Bone marrow (tissue), 2 donors: Measurements from ENCODE around the gene POLRMT.
"Not testable (repeated sequence)": the region's sequence is repeated elsewhere in the genome, so short reads cannot be mapped to it uniquely, and the experiment has no call there.

Experiments used
- DNase-seq, 2 donors: peaks; one replicate each; lab custom pipeline; 2025; lab: John Stamatoyannopoulos, UW

Gene POLRMT

DNA sequence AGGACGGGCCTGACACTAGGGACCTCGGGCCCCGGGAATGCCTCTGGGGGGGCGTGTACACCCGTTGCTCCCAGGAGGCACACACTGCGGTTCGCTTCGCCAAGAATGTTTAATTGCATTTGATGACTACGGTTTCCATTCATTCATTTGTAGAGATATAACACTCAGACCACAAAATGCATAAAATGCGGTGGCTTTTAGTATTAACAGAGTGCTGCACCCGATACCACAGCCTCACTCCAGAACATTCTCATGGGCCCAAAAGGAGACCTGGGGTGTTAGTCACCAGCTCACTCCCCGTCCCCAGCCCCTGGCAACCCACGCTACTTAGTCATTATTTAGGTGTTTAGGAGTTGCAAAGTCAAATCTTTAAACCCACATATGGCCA is 21.9 kb downstream of the POLRMT start:
- no peak for DNase-seq

DNA sequence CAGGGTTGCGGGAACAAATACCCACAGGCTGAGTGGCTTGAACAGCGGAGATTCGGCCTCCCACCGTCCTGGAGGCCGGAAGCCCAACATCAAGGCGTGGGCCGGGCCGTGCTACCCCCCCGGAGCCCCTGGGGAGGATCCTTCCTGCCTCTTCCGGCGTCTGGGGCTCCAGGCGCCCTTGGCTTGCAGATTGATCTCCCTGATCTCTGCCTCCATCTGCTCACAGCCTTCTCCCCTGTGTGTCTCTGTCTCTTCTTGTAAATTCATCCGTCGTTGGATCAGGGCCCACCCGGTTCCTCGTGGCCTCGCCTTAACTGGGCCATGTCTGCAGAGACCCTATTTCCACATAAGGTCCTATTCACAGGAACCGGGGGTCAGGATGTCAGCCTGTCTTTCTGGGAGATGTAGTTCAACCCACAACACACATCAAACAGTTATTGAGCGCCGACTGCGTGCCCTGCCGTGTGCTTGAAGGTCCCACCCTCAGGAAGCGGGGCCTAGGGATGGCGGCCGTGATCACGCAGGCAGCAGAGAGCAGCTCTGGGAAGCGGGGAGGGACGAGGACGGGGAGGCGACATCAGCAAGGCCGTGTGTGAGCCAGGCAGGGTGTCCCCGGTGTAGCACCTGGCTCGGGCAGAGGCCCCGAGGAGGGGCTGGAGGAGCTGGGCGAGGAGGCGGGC is 22.4 kb downstream of the POLRMT start:
- DNase-seq: peak in 1 of 2 donors; percentile 36

DNA sequence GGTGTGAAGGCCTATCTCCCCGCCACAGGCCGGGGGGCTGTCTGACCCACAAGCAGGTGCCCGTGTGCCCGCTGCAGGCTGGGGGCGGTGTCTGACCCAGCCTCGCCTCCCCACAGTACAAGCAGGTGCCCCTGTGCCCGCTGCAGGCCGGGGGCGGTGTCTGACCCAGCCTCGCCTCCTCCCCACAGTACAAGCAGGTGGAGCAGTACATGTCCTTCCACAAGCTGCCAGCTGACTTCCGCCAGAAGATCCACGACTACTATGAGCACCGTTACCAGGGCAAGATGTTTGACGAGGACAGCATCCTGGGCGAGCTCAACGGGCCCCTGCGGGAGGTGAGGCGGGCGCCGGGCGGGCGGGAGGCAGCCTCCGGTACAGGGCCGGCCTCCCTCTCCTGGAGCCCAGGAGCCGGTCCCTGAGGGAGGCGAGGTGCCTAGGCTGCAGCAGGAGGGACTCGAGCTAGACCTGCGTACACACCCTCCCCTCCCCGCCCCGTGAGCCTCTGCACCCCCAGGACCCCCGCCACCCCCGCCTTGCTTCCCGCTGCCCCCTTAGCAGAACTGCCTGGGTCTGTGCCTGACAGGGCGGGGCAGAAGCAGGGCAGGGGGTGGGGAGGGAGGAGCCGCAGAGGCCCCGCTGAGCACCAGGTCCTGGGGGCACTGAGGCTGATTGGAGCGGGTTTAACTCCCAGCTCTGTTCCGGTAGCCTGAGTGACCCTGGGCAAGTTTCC is 23.1 kb downstream of the POLRMT start:
- DNase-seq: no peak

DNA sequence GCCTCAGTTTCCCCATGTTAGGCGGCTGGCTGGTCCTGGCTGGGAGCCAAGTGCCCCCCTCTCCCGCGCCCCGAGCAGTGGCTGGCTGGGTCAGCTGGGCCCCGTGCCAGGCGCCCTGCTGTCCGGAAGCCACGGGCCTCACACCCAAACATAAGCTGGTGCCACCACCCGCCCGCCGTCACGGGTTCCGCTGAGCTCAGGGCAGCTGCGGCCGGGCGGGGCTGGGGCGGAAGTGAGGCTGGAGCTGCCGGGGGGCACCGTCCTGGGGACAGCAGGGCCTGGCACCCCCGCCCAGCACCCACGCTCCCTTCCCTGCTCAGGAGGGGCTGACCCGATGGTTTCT is 24.4 kb downstream of the POLRMT start:
- DNase-seq: no peak

DNA sequence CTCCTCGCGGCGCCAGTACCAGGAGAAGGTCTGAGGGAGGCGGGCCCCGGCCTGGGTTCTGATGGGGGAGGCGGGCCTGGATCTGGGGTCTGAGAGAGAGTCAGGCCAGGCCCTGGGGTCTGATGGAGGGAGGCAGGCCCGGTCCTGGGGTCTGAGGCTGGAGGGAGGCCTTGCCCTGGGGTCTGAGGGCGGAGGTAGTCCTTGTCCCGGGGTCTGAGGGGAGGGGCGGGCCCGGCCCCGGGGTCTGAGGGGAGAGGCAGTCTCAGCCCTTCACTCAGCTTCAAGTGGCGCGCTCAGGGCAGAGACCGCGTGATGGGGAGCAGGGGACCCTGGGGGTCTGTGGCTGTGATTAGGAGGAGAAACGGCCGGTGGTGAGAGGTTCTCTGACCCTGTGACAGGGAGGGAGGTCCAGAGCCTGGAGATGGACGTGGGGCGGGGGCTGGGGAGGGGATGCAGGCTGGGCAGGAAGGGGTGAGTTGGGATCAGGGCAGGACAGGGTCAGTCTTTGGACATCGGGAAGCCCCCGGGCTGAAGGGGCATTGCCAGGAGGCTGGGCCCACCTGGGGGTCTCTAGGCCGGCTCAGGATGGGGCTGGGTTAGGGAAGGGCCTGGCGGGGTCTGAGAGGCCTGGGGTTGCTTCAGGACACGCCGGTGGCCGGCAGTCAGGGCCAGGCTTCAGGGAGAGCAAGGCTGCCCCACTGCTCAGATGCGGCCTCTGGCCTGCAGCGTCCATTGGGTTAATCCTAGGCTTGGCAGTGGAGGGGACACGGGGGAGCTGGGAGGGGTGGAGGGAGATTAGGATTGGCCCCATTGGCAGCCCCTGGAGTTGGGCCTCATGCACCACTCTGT is 25.0 kb downstream of the POLRMT start:
- no peak for DNase-seq

DNA sequence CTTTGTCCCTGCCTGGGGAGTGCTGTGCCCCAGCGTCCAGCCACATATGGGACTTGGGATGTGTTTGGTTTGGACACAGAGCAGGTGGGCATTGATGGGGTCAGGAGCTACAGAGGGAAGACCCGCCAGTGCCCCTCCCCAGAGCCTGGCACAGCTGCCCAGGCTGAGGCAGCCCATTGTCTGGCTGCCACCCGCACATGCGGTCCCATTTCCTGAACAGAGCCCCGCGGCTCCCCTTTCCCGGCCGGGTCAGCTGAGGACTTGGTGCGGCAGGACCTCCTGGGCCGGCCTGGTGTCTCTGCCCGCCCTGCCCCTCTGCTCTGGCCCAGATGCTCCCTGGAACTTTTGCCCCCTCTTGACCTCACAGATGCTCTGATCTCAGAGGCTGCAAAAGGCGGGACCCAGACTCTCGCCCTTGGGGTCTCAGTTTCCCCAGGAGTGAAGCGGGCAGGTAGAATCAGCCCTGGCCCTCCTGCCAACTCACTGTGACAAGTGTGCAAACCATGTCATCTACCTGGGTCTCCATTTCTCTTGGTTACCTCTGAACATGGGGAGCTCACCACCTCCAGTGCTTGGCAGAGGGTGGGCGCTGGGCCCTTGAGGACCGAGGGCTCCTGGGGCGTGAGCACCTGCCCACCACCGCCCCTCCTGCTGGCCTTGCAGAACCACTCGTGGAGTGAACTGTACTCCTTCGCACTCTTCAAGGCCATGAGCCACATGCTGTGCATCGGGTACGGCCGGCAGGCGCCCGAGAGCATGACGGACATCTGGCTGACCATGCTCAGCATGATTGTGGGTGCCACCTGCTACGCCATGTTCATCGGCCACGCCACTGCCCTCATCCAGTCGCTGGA is 25.8 kb downstream of the POLRMT start:
- DNase-seq: no peak

DNA sequence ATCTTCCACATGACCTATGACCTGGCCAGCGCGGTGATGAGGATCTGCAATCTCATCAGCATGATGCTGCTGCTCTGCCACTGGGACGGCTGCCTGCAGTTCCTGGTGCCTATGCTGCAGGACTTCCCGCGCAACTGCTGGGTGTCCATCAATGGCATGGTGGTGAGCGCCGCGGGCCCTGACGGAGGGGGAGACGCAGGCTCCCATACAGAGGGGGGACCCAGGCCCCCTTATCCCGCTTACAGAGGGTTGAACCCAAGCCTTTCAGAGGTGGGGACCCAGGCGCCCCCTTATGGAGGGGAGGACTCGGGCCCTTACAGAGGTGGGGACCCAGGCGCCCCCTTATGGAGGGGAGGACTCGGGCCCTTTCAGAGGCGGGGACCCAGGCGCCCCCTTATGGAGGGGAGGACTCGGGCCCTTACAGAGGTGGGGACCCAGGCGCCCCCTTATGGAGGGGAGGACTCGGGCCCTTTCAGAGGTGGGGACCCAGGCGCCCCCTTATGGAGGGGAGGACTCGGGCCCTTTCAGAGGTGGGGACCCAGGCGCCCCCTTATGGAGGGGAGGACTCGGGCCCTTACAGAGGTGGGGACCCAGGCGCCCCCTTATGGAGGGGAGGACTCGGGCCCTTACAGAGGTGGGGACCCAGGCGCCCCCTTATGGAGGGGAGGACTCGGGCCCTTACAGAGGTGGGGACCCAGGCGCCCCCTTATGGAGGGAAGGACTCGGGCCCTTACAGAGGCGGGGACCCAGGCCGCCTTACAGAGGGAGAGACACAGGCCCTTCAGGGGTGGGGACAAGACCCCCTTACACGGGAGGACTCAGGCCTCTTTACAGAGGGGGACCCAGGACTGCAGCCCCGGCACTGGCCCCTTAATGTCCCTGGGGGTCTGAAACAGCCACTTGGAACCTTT is 28.0 kb downstream of the POLRMT start:
- DNase-seq: not testable (repeated sequence)

DNA sequence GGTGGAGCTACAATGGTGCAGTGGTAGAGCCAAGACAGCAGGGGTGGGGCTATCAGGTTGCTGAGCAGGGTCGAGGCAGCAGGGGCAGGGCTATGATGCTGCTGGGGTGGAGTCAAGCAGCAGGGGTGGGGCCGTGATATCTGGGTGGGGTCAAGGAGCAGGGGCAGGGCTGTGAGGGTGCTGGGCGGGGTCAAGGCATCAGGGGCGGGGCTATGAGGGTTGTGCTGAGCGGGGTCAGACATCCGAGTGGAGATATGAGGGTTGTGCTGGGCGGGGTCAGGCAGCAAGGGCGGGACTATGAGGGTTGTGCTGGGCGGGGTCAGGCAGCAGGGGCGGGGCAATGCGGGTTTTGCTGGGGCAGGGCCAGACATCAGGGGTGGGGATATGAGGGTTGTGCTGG is 29.0 kb downstream of the POLRMT start:
- no peak for DNase-seq

DNA sequence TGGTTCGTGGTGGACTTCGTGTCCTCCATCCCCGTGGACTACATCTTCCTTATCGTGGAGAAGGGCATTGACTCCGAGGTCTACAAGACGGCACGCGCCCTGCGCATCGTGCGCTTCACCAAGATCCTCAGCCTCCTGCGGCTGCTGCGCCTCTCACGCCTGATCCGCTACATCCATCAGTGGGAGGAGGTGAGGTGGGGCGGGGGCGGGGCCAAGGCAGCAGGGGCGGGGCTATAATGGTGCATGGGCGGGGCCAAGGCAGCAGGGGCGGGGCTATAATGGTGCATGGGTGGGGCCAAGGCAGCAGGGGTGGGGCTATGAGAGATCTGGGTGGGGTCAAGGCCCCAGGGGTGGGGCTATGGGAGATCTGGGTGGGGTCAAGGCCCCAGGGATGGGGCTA is 29.6 kb downstream of the POLRMT start:
- not testable (repeated sequence) for DNase-seq

DNA sequence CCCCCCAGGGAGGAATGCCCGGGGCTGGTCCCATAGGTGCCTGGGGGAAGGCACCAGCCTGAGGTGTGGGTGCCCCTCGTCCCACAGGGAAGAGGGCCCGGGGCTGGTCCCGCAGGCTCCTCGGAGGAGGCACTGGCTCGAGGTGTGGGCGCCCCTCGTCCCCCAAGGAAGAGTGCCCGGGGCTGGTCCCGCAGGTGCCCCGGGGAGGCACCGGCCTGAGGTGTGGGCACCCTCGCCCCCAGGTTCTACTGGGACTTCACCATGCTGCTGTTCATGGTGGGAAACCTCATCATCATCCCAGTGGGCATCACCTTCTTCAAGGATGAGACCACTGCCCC is 30.1 kb downstream of the POLRMT start:
- not testable (repeated sequence) for DNase-seq

DNA sequence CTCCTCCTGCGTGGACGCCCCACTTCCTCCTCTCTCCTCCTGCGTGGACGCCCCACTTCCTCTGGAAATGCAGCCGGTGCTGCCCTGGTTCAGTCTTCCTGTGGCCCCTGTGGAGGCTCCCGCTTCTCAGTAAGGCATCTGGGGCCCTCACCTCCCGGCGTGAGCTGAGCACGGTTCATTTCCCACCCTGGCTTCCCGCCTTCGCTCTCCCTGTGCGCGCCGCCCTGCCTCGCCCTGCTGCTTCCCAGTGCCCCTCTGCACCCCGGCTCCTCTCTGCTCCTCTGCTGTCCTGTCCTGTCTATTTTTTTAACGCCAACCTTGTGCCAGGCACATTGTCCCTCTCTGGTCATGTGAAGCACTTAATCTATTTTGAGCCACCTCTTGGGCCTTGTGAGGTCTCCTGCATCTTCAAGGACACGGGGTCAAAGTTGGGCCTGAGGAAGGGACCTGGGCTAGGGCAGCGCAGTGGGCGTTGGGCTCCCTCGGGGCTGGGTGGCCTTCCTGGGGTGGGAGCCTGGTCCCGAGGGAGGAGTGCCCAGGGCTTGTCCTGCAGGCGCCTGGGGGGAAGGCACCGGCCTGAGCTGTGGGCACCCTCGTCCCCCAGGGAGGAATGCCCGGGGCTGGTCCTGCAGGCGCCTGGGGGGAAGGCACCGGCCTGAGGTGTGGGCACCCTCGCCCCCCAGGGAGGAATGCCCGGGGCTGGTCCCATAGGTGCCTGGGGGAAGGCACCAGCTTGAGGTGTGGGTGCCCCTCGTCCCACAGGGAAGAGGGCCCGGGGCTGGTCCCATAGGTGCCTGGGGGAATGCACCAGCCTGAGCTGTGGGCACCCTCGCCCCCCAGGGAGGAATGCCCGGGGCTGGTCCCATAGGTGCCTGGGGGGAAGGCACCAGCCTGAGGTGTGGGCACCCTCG is 30.7 kb downstream of the POLRMT start:
- no peak for DNase-seq

DNA sequence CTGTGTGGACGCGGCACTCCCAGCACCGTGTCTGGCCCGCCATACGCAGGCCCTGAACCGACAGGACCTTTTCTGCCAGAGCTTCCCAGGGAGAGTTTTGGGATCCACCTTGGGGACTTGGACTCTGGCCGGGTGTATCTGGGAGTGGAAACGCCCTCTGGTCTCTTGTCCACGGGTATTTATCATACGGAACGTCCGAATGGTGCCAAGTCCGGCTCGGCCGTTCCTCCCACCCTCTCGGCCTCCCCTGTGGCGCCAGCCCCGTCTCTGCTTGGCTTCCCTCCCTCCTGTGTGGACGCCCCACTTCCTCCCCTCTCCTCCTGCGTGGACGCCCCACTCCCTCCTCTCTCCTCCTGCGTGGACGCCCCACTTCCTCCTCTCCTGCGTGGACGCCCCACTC is 31.5 kb downstream of the POLRMT start:
- no peak for DNase-seq

DNA sequence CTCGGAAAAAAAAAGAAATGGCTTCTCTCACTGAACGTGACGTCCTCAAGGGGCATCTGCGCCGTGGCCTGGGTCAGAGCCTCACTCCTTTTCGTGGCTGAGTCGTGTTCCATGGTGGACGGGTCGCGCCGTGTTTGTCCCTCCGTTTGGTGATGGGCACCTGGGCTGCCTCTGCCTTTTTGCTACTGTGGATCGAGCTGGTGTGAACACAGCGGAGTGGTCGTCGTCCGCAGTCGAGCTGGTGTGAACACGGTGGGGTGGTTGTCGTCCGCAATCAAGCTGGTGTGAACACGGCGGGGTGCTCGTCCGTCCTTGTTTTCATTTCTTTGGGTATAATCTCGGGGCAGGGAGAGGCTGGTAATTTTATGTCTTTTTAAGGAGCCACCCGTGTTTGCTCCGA is 32.0 kb downstream of the POLRMT start:
- no peak for DNase-seq

DNA sequence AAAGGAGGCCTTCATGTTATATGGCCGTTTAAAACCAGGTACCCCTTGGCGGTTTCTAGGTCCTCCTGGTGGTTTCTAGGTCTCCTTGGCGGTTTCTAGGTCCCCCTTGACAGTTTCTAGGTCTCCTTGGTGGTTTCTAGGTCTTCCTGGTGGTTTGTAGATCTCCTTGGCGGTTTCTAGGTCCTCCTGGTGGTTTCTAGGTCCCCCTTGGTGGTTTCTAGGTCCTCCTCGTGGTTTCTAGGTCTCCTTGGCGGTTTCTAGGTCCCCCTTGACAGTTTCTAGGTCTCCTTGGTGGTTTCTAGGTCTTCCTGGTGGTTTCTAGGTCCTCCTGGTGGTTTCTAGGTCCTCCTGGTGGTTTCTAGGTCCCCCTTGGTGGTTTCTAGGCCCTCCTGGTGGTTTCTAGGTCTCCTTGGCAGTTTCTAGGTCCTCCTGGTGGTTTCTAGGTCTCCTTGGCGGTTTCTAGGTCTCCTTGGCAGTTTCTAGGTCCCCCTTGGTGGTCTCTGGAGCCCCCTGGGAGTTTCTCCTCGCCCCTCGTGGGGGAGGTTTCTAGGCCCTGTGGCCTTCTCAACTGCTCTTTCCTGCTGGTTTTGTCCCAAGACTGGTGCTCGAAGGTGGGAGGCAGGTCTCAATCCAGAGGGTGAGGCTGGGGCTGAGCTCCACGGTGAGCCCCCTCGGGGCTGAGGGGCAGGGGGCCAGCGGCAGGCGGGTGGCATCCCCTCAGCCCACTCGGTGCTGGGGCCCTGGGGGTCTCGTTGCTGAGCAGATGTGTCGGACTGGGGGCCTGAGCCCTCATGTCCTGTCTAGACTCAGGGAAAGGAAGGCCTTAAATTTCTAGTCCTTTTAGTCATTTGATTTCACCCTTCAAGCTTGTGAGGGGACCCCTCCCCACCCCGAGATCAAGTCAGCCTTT is 35.7 kb downstream of the POLRMT start:
- DNase-seq: no peak

DNA sequence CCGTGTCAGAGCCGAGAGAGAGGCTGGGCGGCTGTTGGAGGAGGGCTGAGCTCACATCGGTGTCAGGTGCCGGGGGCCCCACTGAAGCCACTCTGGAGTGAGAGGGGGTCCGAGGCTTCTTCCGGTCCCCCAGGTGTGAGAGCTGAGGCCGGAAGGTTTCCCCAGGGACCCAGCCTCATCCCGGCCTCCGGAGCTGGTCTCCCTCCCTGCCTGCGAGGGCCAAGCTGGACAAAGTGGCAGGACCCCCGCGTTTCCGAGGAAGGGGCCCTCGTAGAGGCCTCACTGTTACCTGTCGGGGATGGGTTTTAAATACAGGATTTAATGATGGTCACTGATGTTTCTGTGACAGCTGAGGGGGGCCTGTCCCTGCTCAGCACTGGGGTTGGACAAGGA is 37.1 kb downstream of the POLRMT start:
- no peak for DNase-seq

DNA sequence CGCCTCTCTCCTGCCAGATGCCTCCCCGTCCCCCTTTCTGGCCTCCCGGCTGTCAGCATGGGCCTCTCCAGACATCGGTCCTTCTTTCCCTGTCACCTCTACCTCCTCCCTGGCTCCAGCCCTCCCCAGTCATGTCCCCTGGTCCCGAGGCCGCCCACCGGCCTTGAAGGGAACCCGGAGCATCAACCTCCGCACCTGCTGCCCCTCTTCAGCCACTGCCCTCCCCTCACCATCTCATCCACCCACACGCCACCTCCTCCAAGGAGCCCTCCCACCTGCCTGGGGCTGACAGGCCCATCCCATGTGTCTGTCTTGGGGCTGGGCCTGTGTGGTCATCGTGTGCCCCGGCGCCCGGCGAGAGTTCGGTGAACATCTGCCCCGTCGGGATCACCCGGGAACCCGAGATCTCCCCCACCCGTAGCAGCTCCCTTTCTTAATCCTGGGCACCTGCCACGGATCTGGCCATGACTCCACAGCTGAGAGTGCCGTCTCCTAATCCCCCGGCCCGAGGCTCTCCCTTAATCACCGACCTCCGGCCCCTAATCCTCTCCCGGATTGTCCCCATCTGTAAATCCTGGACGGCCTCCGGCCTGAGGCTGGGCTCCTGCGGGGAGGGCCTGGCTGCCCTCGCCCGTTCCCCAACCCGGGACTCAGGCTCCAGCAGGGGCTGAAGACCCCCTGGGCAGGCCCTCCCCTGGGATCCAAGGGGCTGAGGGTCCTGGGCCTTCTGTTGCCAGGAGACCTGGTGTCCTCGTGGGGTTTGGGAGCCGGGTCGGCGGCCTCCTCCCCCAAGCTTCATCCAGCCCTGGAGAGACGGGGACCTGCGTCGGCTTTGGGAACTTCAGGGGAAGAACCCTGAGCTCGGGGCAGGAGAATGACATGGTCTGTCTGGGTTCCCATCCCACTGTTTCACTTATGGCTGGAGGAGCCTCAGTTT is 37.7 kb downstream of the POLRMT start:
- no peak for DNase-seq

DNA sequence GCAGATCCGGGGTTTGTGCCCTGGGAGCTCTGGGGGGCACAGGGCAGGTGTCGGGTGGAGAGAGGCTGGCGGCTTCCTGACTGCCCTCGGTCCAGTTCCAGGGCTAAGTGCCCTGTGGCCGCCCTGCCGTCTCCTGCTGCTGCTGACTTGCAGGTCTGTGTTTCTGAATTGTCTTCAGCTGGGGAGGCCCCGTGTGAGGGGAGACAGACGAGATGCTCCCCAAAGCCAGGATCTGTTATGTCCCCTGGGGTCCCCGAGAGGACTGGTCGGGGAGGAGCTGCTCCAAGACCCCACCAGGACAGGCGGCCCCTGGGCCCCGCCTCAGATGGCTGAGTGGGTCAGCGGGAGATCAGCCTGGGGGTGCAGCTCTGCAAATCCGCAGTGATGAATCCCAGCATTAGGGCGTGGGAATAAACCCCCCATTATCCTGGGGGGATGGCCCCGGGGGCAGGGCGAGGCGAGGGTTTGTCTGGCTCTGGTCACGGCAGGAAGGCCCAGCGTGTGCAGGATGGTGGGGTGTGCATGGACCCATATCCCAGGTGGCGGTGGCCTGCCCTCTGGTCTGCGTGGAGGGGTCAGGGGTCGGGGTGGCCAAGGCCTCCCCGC is 39.0 kb downstream of the POLRMT start:
- DNase-seq: no peak
